ENCODE data around the gene RPGR. TPM values are rescaled to one million over a fixed set of nuclear protein-coding genes. Genes with fewer than 3 reads are reported as not detected.

The RPGR gene
- total RNA-seq, 1 experiment from 2014 or later, result 46.2 TPM

DNA sequence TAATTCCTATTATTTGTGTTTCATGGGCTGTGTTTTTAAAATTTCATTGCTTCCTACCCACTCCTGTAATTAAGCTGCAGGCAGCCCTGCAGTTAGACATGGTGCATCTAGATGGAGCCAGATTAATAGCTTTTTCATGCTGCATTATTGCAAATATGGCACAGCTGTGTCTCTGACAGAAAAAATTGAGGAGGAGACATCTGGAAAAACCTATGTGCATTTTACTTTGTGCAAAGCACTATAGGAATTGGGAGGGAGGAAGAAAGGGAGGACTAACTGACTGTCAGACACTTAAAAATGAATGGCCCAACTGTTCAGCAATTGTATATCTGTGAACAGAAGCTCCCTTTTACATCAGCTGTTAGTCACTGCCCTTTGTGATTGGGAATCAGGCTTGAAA lies 8.1 kb upstream of the RPGR start:
- DNase-seq (ENCODE audit: extremely low read depth, low read depth), result no peak

DNA sequence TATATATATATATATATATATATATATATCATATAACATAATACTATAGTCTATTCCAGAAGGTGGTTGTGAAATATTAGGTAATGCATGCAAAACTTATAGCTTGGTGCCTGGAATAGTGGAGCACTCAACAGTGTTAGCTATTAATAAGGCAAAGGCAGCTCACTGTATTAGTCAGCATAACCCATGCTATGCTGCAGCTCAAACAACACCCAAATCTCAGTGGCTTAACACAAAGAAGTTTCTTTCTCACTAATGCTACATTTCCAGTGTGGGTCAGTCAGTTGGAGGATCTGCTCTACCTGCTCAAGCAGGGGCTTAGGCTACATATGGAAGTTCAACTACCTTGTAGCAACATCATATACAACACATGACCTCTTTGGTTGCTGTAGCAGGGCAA lies 5.2 kb upstream of the RPGR start:
- DNase-seq (ENCODE audit: extremely low read depth, low read depth), result no peak

DNA sequence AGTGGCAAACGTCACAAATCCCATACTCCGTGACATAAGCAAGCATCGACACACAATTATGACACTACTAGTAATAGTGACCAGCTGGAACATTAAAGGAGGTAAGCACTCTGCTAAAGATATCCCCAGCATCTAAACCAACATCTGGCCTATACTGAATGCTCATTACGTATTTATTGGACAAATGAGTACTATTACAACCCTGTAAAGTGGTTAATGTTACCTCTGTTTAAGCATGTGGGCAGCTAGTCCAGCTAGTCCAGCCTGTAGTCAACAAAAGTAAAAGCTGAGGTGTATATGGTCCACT lies 419 bp upstream of the RPGR start:
- no peak for DNase-seq (ENCODE audit: extremely low read depth, low read depth)

DNA sequence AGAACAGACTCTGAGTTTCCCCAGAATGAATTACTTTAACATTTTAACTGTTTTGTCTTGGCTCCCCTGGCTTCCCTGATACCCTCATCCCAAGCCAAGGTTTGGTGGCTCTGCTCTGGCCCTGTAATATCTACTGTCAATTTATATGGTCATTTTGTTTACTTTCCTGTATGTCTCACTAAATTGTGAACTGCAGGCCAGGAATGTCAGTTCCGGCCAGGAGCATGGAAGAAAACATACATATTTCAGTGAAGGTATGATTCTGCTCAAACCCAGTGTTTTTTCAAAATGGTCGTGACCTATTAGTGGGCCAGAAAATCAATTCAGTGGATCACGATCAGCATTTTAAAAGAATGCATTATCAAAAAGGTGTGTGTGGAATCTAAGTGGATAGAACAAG lies 1.2 kb downstream of the RPGR start:
- DNase-seq (ENCODE audit: extremely low read depth, low read depth), result peak; percentile 24

DNA sequence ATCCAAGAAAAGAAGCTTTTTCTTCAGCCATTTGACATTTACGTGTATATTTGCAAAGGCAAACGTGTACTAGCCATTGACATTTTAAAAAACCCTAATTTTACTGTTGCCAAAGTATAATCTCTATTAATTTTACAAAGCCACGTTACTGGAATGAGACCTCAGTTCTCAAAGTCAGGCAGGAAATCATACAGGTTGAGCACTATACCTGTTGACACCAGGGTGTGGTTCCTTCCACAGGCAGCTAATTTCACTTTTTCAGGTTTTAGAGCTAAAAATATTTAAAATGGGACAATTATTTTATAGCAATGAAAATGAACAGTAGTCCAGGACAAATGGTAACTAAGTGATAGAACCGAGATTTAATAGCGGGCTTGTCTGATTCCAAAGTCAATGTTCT lies 6.5 kb downstream of the RPGR start:
- DNase-seq (ENCODE audit: extremely low read depth, low read depth), result no peak

DNA sequence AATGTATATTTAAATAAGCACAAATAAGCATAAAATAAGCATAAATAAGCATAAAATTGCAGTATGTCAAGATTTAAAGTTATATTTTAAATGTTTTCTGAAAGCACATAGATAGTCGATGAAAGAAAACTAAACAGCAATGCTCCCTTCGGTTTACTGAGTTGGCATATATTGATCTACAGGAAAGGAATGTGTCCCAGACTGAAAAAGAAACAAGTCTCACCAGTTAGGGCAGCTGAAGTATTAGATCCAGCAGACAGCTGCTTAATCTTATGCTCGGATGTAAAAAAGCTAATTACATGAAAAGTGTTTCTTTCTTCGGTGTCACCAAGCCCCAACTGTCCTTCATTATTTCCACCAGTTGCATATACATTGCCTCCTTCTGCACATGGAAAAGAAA lies 8.7 kb downstream of the RPGR start:
- no peak for DNase-seq (ENCODE audit: extremely low read depth, low read depth)

DNA sequence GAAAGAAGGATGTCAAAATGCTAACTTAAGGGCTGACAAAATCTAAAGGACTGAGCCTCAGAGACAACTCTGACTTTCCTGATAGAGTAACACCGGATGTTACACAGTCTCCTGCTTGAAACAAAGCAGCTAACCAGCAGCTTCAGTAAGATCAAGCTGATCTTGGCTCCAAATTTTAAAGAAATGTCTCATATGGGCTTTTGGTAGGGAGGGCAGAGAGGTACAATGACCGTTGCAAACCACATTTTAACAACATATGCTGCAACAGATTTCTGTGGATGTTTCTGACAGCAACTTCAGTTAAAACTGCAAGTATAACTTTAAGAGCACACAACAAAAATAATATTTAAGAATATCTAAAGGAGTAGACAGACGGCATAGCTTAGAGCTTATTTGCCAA lies 9.1 kb downstream of the RPGR start:
- DNase-seq (ENCODE audit: extremely low read depth, low read depth), result no peak

DNA sequence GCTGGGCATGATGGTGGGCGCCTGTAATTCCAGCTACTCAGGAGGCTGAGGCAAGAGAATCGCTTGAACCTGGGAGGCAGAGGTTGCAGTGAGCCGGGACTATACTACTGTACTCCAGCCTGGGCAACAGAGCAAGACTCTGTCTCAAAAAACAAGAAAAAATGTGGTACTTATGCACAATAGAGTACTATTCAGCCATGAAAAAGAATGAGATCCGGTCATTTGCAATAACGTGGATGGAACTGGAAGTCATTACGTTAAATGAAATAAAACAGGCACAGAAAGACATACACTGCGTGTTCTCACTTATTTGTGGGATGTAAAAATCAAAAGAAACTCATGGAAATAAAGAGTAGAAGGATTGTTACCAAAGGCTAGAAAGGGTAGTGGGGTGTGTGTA lies 12.1 kb downstream of the RPGR start:
- no peak for DNase-seq (ENCODE audit: extremely low read depth, low read depth)

DNA sequence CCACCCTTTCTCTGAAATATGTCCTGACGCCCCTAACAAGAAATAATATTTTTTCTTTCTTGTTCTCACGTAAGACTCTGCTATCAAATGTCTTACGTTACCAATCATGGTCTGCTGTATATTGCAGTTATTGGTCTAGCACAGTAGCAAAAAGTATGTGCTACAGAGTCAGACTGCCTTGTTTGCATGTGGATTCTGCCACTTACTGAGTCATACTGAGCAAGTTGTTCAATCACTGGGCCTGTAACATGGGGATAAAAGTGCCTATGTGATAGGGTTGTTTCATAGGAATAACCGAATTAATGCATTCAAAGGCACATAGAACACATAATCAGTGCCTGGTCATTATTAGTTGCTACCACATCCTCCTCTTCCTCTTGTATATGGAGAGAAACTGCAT lies 14.1 kb downstream of the RPGR start:
- no peak for DNase-seq (ENCODE audit: extremely low read depth, low read depth)

DNA sequence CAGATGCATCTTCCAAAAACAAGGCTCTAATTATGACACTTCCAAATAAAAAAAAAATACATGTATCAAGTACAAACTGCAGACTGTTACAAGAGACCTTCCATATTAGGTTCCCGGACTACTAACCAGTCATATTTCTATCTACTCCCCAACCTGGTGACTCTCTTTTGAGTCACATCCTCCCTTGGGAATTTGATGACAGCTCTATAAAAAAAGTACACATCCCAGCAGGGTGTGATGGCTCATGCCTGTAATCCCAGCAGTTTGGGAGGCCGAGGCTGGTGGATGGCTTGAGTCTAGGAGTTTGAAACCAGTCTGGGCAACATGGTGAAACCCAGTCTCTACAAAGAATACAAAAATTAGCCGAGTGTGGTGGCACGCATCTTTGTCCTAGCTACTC lies 14.9 kb downstream of the RPGR start:
- DNase-seq (ENCODE audit: extremely low read depth, low read depth), result peak; percentile 88

DNA sequence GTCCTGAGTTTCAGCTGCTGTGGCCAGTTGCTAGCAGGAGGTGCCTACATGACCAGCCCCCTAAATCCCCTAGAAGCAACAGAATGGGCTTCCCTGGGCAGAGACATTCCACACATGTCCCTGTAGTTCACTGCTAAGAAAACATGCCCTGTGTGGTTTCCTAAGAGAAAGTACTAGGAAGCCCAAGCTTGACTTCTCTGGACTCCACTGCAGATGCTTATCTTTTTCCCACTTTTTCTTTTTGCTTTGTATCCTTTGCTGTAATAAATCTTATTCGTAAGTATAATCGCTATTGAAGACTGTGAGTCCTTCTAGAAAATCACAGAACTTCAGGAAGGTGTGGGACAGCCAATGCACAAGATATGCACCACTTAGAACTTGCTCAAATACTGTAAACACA lies 15.6 kb downstream of the RPGR start:
- no peak for DNase-seq (ENCODE audit: extremely low read depth, low read depth)

DNA sequence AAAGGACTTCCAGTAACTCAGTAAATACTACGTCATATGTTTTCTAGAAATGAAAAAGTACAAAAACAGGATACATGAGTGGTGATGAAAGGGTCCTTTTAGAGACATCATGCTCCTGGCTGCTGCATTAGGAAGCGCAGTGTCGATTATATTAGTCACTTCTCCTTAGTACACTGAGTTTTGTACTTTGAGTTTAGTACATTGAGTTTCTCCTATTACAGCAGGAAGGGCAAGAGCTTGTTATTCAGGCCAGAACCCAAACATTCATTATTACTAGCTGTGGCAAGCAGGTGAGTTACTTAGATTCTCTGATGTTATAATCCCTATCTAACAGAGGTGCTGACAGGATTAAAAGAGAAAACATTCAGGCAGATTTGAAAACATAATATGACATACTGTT lies 21.3 kb downstream of the RPGR start:
- DNase-seq (ENCODE audit: extremely low read depth, low read depth), result no peak

DNA sequence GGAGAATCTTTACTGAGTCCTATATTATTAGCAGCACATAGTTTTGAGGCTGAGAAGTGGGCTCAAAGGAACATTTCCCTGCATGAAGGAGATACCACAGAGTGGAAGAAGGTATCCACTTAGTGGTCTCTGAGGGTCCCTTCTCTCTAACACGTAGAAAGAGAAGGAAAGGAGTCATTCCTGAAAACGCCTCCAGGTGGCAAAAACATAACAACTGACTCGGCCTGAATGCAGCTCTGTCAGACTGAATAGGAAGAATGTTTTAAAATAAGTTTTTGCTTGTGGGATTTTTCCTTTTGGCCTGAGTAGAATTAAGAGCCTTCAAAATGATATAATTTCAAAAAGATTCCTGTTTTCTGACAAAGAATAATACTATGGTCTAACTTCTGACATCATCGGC lies 23.3 kb downstream of the RPGR start:
- DNase-seq (ENCODE audit: extremely low read depth, low read depth), result no peak

DNA sequence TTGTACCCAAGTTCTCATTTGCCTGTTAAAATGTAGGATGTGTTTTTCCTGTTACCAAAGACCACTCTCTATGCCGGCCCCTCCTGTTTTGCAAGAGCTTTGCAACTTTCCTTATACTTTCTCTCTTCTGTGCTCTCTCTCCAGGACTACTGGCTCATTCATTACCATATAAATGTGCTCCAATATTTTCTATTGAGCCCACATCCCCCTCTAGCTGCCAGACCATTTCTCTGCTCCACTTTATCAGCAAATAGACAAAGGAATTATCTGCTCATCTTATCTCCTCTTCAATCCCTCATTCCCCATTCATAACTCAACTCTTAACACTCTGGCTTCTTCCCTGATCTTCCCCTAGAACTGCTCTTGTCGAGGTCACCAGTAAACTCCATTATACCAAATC lies 33.6 kb downstream of the RPGR start:
- no peak for DNase-seq (ENCODE audit: extremely low read depth, low read depth)

DNA sequence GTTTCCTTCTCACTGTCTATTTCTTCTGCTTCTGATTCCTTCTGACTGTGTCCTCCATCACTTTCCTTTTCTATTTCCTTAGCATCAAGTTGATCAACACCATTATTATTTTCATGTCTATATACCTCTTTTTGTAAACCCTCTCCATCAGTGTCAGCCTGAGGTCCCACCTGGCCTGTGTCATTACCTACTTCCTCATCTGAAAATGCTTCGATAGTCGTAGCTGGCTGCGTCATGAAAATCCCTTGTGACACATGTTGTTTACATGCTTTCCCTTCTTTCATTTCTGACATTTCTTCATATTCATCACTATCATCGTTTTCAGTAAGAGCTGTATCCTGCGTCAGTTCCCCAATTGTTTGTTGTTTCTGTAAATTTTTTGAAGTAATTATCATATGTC lies 39.6 kb downstream of the RPGR start:
- DNase-seq (ENCODE audit: extremely low read depth, low read depth), result no peak

DNA sequence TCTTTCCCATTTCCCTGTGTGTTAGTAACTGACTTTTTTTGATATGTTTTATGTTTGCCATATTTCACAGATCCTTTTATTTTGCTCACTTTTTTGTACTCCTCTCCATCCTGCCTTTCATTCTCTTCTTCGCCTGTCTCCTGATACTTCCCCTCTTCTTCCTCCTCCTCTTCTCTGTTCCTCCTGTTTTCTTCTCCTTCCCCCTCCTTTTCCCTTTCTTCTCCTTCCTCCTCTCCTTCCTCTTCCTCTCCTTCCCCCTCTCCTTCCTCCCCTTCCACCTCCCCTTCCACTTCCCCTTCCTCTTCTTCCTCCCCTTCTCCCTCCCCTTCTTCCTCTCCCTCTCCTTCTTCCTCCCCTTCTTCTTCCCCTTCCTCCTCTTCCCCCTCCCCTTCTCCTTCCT lies 41.7 kb downstream of the RPGR start:
- no peak for DNase-seq (ENCODE audit: extremely low read depth, low read depth)

DNA sequence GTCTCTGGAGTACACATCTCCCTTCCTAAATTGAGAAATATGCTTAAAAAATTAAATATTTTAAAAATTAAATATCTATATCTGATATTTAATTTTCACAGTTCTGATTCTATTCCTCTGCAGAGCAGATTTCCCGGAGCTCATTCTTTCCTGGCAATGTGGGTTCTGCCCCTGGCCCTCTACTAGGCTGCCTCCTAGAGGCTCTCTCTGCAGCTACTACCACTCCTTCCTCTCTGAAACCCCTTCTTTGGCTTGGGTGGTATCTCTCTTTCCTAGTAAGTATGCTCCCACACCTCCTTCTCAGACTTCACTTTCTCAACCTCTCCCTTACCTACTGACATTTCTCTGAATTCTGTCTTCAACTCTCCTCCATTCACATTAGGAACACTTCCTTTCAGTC lies 45.3 kb downstream of the RPGR start:
- no peak for DNase-seq (ENCODE audit: extremely low read depth, low read depth)

DNA sequence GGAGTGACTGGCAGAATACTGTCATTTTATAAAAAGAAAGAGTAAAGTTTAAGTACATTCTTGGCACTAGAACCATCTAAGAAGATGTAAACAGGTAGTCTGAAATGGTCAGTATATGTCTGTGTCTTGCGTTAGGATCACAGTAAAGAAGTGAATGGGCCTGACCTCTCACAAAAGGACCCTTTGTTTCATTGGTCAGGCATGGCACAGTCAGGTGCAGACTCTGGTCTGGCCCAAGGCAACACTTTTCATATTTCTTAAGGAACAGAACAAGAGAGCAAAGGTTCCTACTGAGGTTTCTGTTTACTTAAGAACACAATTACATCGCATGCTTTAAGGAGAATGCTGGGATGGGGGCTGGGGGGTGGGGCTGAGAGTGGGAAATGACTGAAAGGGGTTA lies 48.1 kb downstream of the RPGR start:
- DNase-seq (ENCODE audit: extremely low read depth, low read depth), result no peak

DNA sequence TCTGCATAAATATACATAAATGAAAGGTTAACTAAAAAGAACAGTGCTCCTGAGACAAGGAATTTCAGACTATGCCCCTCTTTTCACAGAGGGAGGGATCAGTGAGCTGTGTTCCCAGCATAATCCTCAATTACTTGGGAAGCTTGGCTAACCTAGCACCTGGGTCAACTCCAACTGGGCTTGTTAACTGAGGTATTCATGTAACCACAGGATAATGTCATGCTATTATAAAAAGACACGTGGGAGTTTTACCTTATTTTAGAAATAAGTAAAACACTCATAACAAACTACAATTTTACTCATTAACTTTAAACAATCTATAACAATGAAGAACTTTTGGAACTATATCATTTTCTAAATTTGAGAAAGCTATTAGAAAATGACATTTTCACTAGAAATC lies 48.6 kb downstream of the RPGR start:
- no peak for DNase-seq (ENCODE audit: extremely low read depth, low read depth)

DNA sequence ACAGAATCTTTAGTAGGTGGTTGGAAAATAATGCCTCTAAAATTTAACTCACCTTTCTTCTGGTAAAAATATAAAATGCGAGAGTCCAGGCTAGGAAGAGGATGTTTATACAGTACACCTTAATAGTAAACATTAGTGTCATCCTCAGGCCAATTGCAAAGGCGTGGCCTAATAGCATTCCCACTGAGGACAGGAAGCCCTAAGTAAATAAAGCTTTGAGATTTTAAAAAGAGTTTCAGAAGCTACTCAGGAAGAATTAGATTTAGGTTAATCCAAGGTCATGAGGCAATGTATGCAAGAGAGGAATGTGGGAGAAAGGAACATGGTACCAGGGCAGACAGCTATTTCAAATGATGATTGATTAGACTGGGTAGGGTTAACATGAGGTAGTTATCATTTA lies 49.5 kb downstream of the RPGR start:
- peak; percentile 36 for DNase-seq (ENCODE audit: extremely low read depth, low read depth)

DNA sequence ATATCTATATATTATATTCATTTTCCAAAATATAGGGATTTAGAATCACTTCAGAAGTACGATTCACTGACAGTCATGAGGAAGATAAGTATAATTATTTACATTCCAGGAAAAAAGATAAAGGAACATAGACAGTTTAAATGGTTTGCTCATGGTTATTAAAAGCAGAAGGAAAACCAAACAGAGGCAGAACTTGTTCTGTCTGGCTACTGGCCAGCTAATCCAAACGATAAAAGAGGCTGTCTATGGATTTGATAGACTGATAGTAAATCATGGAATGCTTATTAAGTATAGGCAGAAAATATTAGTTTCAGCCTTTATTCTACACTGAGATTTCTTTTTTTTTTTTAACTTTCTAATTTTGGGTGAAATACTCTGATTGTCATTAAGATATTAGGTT lies 50.2 kb downstream of the RPGR start:
- no peak for DNase-seq (ENCODE audit: extremely low read depth, low read depth)

DNA sequence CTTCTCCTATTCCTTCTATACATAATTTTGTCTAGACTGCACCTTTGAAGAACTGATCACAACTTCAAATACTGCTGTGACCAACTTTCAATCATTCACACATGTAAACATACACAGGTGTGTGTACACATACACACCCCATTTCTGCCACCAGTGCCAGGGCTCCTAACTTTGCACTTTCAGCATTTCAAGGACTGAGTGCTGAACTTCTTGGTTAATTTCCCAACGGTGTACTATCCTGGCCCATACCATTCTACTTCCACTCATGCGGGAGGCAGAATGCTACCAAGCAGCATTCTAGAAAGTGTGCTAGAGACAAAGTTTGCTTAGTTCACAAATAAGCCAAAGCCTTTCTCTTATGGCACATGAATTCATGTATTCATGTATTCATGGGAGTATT lies 51.2 kb downstream of the RPGR start:
- DNase-seq (ENCODE audit: extremely low read depth, low read depth), result no peak

DNA sequence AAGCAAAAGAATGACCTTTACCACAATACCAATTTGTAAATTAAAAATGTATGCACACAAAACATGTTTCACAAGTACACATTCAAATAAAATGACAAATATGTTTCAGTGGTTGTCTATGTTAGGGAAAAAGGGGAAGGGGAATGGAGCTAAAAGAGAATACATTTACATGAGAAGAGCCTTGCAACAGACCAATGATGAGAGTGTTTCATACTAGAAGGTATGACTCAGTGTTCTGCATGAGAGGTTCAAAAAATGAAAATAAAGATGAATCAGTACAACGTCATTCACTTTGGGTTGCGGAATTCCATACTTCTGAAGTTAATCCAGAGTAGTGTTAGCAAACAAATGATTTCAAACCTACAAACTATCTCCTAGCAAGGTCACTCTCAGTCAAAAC lies 51.7 kb downstream of the RPGR start:
- DNase-seq (ENCODE audit: extremely low read depth, low read depth), result peak; percentile 92

DNA sequence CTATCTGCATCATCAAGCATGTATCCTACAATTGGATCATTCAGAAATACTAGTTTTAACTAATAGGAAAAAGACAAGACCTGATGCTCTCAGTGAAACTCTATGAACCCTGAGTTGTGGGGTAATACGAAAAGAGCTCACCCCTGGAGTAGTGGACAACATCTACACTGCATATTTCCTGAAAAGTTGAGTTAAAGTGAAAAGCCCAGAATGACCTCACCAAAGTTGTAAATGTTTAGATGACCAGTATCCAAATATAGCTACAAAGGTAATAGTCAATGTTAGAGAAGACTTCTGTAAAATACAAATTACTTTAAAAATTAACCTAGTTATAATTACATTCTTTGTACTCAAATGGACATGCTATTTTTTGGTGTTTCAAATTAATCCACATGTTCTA lies 53.9 kb downstream of the RPGR start:
- DNase-seq (ENCODE audit: extremely low read depth, low read depth), result no peak
